ENCODE results near the gene FREM1. TPM values are rescaled to one million over a fixed set of nuclear protein-coding genes. Genes with fewer than 3 reads are reported as not detected.

The FREM1 gene
- total and polyA plus RNA-seq, 2 donors, result 4.3 to 53.2 TPM

- WGBS, result 74% methylated on average over 7 of the region's 7 CpGs
- H3K27ac ChIP-seq (ENCODE audit: low read depth), result no peak overlapping the region
Observed at GRCh38 chr9:14770592-14770991, 139.6 kb downstream of the FREM1 start.

GRCh38 chr9:14769230-14769571 is 141.0 kb downstream of the FREM1 start:
- Histone ChIP-seq H3K27ac (ENCODE audit: low read depth) (no peak overlapping the region), H3K4me1 (ENCODE audit: insufficient read depth) (no peaks in the 10 kb centered on the region), H3K36me3 (ENCODE audit: insufficient read depth) (no peaks in the 10 kb centered on the region), H3K4me3 (ENCODE audit: low read depth, low read length) (no peak overlapping the region)
- 45% methylated on average over 3 of the region's 3 CpGs for WGBS
- no peak for DNase-seq (ENCODE audit: extremely low spot score)

More at GRCh38 chr9:14770592-14770991, 139.6 kb downstream of the FREM1 start:
- no peak for DNase-seq (ENCODE audit: extremely low spot score)
- no peaks in the 10 kb centered on the region for H3K36me3 ChIP-seq (ENCODE audit: insufficient read depth)
- no peaks in the 10 kb centered on the region for H3K4me1 ChIP-seq (ENCODE audit: insufficient read depth)
- H3K4me3 ChIP-seq (ENCODE audit: low read depth, low read length), result no peak overlapping the region

GRCh38 chr9:14768405-14769229 is 141.6 kb downstream of the FREM1 start:
- WGBS, result 30% methylated on average over 8 of the region's 8 CpGs
- Histone ChIP-seq H3K27ac (ENCODE audit: low read depth) (no peak overlapping the region), H3K4me3 (ENCODE audit: low read depth, low read length) (no peak overlapping the region), H3K36me3 (ENCODE audit: insufficient read depth) (no peaks in the 10 kb centered on the region), H3K4me1 (ENCODE audit: insufficient read depth) (no peaks in the 10 kb centered on the region)
- no peak for DNase-seq (ENCODE audit: extremely low spot score)

GRCh38 chr9:14766299-14766698 is 143.9 kb downstream of the FREM1 start:
- no peak overlapping the region for H3K27ac ChIP-seq (ENCODE audit: low read depth)
- no peaks in the 10 kb centered on the region for H3K4me1 ChIP-seq (ENCODE audit: insufficient read depth)
- no peaks in the 10 kb centered on the region for H3K36me3 ChIP-seq (ENCODE audit: insufficient read depth)
- 82% methylated on average over 6 of the region's 6 CpGs for WGBS
- DNase-seq (ENCODE audit: extremely low spot score), result no peak
- H3K4me3 ChIP-seq (ENCODE audit: low read depth, low read length), result no peak overlapping the region

- Histone ChIP-seq H3K4me3 (ENCODE audit: low read depth, low read length) (no peak overlapping the region), H3K27ac (ENCODE audit: low read depth) (no peak overlapping the region), H3K4me1 (ENCODE audit: insufficient read depth) (no peaks in the 10 kb centered on the region), H3K36me3 (ENCODE audit: insufficient read depth) (no peaks in the 10 kb centered on the region)
- 80% methylated on average over 2 of the region's 2 CpGs for WGBS
- DNase-seq (ENCODE audit: extremely low spot score), result no peak
Observed at GRCh38 chr9:14761584-14761983, 148.6 kb downstream of the FREM1 start.

GRCh38 chr9:14760060-14760459 is 150.2 kb downstream of the FREM1 start:
- Histone ChIP-seq H3K4me1 (ENCODE audit: insufficient read depth) (no peaks in the 10 kb centered on the region), H3K27ac (ENCODE audit: low read depth) (no peak overlapping the region), H3K4me3 (ENCODE audit: low read depth, low read length) (no peak overlapping the region), H3K36me3 (ENCODE audit: insufficient read depth) (no peaks in the 10 kb centered on the region)
- DNase-seq (ENCODE audit: extremely low spot score), result no peak
- 0% methylated on average over 1 of the region's 1 CpG for WGBS

GRCh38 chr9:14756291-14756690 is 153.9 kb downstream of the FREM1 start:
- H3K27ac ChIP-seq (ENCODE audit: low read depth), result no peak overlapping the region
- no peak overlapping the region for H3K4me3 ChIP-seq (ENCODE audit: low read depth, low read length)
- H3K4me1 ChIP-seq (ENCODE audit: insufficient read depth), result no peaks in the 10 kb centered on the region
- H3K36me3 ChIP-seq (ENCODE audit: insufficient read depth), result no peaks in the 10 kb centered on the region
- 64% methylated on average over 1 of the region's 1 CpG for WGBS
- DNase-seq (ENCODE audit: extremely low spot score), result no peak

- no peak overlapping the region for H3K27ac ChIP-seq (ENCODE audit: low read depth)
- H3K4me3 ChIP-seq (ENCODE audit: low read depth, low read length), result no peak overlapping the region
- WGBS, result 98% methylated on average over 1 of the region's 1 CpG
- no peaks in the 10 kb centered on the region for H3K4me1 ChIP-seq (ENCODE audit: insufficient read depth)
- DNase-seq (ENCODE audit: extremely low spot score), result no peak
- no peaks in the 10 kb centered on the region for H3K36me3 ChIP-seq (ENCODE audit: insufficient read depth)
Observed at GRCh38 chr9:14752871-14753270, 157.4 kb downstream of the FREM1 start.

GRCh38 chr9:14752271-14752670 is 158.0 kb downstream of the FREM1 start:
- H3K36me3 ChIP-seq (ENCODE audit: insufficient read depth), result no peaks in the 10 kb centered on the region
- WGBS, result 53% methylated on average over 1 of the region's 1 CpG
- no peaks in the 10 kb centered on the region for H3K4me1 ChIP-seq (ENCODE audit: insufficient read depth)
- H3K4me3 ChIP-seq (ENCODE audit: low read depth, low read length), result no peak overlapping the region
- H3K27ac ChIP-seq (ENCODE audit: low read depth), result no peak overlapping the region
- no peak for DNase-seq (ENCODE audit: extremely low spot score)

GRCh38 chr9:14750821-14751220 is 159.4 kb downstream of the FREM1 start:
- H3K4me3 ChIP-seq (ENCODE audit: low read depth, low read length), result no peak overlapping the region
- H3K4me1 ChIP-seq (ENCODE audit: insufficient read depth), result no peaks in the 10 kb centered on the region
- H3K36me3 ChIP-seq (ENCODE audit: insufficient read depth), result no peaks in the 10 kb centered on the region
- no peak for DNase-seq (ENCODE audit: extremely low spot score)
- H3K27ac ChIP-seq (ENCODE audit: low read depth), result no peak overlapping the region

- H3K4me1 ChIP-seq (ENCODE audit: insufficient read depth), result no peaks in the 10 kb centered on the region
- H3K4me3 ChIP-seq (ENCODE audit: low read depth, low read length), result no peak overlapping the region
- 69% methylated on average over 9 of the region's 9 CpGs for WGBS
- H3K27ac ChIP-seq (ENCODE audit: low read depth), result no peak overlapping the region
- DNase-seq (ENCODE audit: extremely low spot score), result no peak
- no peaks in the 10 kb centered on the region for H3K36me3 ChIP-seq (ENCODE audit: insufficient read depth)
Observed at GRCh38 chr9:14749741-14750211, 160.5 kb downstream of the FREM1 start.

GRCh38 chr9:14748373-14748772 is 161.9 kb downstream of the FREM1 start:
- H3K4me1 ChIP-seq (ENCODE audit: insufficient read depth), result no peaks in the 10 kb centered on the region
- H3K4me3 ChIP-seq (ENCODE audit: low read depth, low read length), result no peak overlapping the region
- no peak for DNase-seq (ENCODE audit: extremely low spot score)
- H3K36me3 ChIP-seq (ENCODE audit: insufficient read depth), result no peaks in the 10 kb centered on the region
- H3K27ac ChIP-seq (ENCODE audit: low read depth), result no peak overlapping the region
- WGBS, result 96% methylated on average over 3 of the region's 3 CpGs

GRCh38 chr9:14747111-14747510 is 163.1 kb downstream of the FREM1 start:
- H3K4me3 ChIP-seq (ENCODE audit: low read depth, low read length), result no peak overlapping the region
- H3K4me1 ChIP-seq (ENCODE audit: insufficient read depth), result no peaks in the 10 kb centered on the region
- H3K27ac ChIP-seq (ENCODE audit: low read depth), result no peak overlapping the region
- no peak for DNase-seq (ENCODE audit: extremely low spot score)
- no peaks in the 10 kb centered on the region for H3K36me3 ChIP-seq (ENCODE audit: insufficient read depth)

- H3K4me1 ChIP-seq (ENCODE audit: insufficient read depth), result no peaks in the 10 kb centered on the region
- DNase-seq (ENCODE audit: extremely low spot score), result no peak
- WGBS, result 89% methylated on average over 3 of the region's 3 CpGs
- no peak overlapping the region for H3K4me3 ChIP-seq (ENCODE audit: low read depth, low read length)
- H3K36me3 ChIP-seq (ENCODE audit: insufficient read depth), result no peaks in the 10 kb centered on the region
- no peak overlapping the region for H3K27ac ChIP-seq (ENCODE audit: low read depth)
Observed at GRCh38 chr9:14746626-14747025, 163.6 kb downstream of the FREM1 start.
